Large intestine (tissue), 3 donors: ENCODE measurements around the gene B3GLCT. TPM values are rescaled to one million over a fixed set of nuclear protein-coding genes. Genes with fewer than 3 reads are reported as not detected.

ENCODE experiments used
- DNase-seq, 2 donors: peaks; one replicate each; pipeline versions ENCODE4 v3.0.0 to v3.0.0-alpha.2; 2013
- H3K27ac ChIP-seq: one replicate; pipeline ENCODE4 v1.5.1; 2013; ENCODE audit warnings: low read length
- H3K27me3 ChIP-seq: 2 replicates; pipeline ENCODE4 v1.6.1; 2013; ENCODE audit warnings: low read length; ENCODE audit not compliant: control insufficient read depth, insufficient read depth
- H3K36me3 ChIP-seq: 2 replicates; pipeline ENCODE4 v1.6.1; 2013; ENCODE audit warnings: low read length; ENCODE audit not compliant: control insufficient read depth, insufficient read depth
- H3K4me1 ChIP-seq: one replicate; pipeline ENCODE4 v1.6.1; 2013; ENCODE audit warnings: low read length; ENCODE audit not compliant: control insufficient read depth, insufficient read depth
- H3K4me3 ChIP-seq: one replicate; pipeline ENCODE4 v1.5.1; 2013; ENCODE audit warnings: low read length
- H3K9me3 ChIP-seq: one replicate; pipeline ENCODE4 v1.6.1; 2013; ENCODE audit warnings: mild to moderate bottlenecking, low read depth, low read length, moderate library complexity; ENCODE audit not compliant: control insufficient read depth
- WGBS: methylation state at CpG from one replicate; pipeline ENCODE4 v1.1.5; 2013; ENCODE audit warnings: low lambda C conversion rate; ENCODE audit not compliant: insufficient coverage; 5-methylcytosine and 5-hydroxymethylcytosine counted together
- polyA plus RNA-seq: library from polyadenylated mRNA; unstranded; fragments of 120-200 nt; gene quantifications from one replicate; pipeline ENCODE4 v1.2.1, GENCODE V29; 2013

The B3GLCT gene
- polyA plus RNA-seq, 1 donor, result 5.8 TPM

DNA sequence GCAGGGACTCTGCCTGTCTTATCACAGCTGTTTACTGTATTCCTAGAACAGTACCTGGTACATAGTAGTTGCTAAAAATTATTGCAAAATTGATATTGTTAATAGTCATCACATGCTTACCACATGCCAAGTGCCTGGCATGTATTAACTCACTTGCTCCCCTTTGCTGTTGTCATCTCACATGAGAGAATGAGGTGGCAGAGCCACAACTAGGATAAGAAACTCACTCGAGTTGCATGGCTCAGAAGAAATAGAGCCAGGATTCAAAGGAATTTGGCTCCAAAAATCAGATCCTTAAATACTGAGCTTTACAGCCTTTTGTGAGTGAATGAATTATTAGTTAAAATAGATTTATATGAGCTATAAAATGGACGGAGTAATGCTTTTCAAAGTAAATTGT, 42.6 kb downstream of the B3GLCT start:
- Histone ChIP-seq H3K27ac (no peak overlapping the region), H3K4me3 (no peak overlapping the region), H3K27me3 (no peaks in the 10 kb centered on the region), H3K36me3 (no peaks in the 10 kb centered on the region), H3K9me3 (no peaks in the 10 kb centered on the region), H3K4me1 (no peaks in the 10 kb centered on the region)
- no peak for DNase-seq
- WGBS, result 91% methylated on average over 2 of the region's 2 CpGs

DNA sequence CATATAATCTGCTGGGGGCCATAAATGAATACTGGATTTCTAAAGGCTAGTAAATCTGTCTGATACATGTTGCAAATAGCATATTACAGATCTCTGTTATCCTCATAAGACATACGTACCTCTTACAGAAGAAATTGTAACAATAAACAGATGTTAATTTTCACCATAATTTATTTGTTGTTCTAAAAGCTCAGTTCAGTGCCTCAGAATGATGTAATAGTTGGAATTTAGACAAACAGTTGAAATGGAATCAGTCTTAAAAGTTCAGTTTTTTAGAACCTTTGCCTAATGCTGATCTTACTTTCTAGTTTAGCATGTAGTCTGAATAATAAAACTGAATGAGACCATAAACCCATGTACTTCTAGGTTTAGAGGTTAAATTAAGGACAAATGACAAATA, 43.1 kb downstream of the B3GLCT start:
- Histone ChIP-seq H3K4me3 (no peak overlapping the region), H3K36me3 (no peaks in the 10 kb centered on the region), H3K27me3 (no peaks in the 10 kb centered on the region), H3K27ac (no peak overlapping the region), H3K4me1 (no peaks in the 10 kb centered on the region), H3K9me3 (no peaks in the 10 kb centered on the region)
- 100% methylated on average over 1 of the region's 1 CpG for WGBS
- DNase-seq, result no peak

DNA sequence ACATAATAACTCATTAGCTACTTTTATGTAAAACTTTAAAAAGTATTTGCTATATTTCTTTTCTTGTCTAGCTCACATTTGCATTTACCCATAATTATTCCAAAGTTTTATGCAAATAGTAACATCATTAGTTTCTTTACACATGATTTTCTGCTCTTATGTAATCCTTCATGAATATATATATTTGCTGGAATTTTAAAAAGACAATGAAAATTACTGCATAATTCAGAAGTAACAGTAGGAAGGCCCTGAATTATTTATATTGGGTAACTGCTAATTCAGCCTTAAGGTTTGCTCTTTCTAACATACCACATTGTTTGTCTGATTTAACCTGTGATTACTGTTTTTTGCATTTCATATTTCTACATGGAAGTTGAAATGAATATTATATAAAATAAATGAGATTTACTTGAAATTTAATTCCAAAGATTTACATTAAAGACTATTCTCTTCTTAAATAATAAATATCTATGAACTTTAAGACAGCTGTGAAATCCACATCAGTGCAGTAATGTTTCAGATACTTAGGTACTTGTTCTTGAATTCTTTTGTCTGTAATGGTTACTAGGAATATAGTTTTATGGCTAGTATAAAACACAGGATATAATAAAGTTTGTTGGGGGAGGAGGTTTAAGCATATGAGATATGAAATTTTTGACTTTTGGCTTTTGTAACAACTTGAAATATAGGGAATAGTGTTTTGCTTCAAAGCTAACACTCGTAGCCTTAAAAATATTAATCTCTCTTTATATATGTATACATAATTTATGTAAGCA, 46.0 kb downstream of the B3GLCT start:
- no peak for DNase-seq
- Histone ChIP-seq H3K4me1 (no peaks in the 10 kb centered on the region), H3K4me3 (no peak overlapping the region), H3K36me3 (no peaks in the 10 kb centered on the region), H3K27me3 (no peaks in the 10 kb centered on the region), H3K27ac (no peak overlapping the region), H3K9me3 (no peaks in the 10 kb centered on the region)
- WGBS, result 100% methylated on average over 1 of the region's 1 CpG

DNA sequence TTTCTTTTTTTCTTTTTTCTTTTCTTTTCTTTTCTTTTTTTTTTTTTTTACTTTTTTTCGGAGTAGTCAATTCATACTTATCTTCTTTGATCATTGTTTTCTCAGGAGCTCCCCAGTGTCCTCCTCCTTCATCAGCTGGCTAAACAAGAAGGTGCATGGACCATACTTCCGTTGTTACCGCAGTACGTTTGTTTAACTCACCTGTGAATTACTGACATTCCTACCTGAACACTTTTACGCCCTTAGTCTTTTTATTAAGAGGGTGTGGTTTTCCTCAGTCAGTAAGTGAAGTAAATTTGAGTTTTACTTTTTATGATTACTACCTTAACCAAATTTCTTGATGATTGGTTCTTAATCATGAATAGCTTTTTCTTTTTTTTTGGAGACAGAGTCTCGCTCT, 47.1 kb downstream of the B3GLCT start:
- DNase-seq, result no peak
- Histone ChIP-seq H3K9me3 (no peaks in the 10 kb centered on the region), H3K4me3 (no peak overlapping the region), H3K36me3 (no peaks in the 10 kb centered on the region), H3K27me3 (no peaks in the 10 kb centered on the region), H3K27ac (no peak overlapping the region), H3K4me1 (no peaks in the 10 kb centered on the region)
- 75% methylated on average over 2 of the region's 6 CpGs for WGBS

DNA sequence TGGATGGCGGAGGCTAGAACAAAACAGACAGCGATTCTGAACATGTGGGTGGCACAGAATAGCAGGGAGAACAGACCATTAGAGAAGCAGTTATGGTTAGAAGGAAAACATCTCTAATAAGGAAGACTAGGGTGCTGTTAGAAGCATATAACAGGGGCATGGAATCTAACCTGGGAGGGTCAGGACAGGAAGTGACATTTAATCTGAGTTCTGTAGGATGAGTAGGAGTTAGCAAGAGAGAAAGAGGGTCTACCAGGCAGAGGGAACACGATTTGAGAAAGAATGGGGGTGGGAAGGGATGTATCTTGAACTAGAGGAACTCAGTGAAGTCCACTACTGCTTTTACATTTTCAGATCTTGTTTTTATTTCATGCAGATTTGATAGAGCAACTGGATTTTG, 48.6 kb downstream of the B3GLCT start:
- Histone ChIP-seq H3K4me3 (no peak overlapping the region), H3K9me3 (no peaks in the 10 kb centered on the region), H3K4me1 (no peaks in the 10 kb centered on the region), H3K27ac (no peak overlapping the region), H3K27me3 (no peaks in the 10 kb centered on the region), H3K36me3 (no peaks in the 10 kb centered on the region)
- no peak for DNase-seq
- WGBS, result 55% methylated on average over 1 of the region's 3 CpGs

DNA sequence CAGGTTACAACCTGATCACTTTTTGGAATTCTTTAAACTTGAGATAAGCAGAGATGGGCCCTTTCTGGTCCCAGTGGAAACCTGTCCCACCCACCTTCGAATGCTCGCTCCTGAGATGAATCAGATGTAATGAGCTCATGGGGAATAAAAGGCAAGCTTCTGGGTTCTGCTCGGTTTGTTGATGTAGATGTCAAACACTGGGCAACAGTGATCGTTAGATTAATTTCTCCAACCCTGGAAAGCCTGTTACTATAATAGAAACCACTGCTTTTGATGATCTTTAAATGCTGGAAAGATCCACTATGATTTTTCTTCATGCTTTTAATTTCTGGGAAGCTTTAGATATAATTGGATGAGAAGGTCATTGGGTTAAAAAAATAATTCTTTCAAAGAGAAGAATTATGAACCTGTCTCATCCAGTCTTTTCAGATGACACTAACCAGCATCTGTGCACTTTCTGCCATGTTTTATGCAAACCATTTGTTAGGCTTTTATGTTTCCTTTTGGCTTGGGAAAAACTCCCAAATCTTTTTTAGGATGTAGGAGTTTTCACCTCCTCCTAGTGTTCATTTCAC, 49.3 kb downstream of the B3GLCT start:
- H3K27ac ChIP-seq, result no peak overlapping the region
- no peaks in the 10 kb centered on the region for H3K27me3 ChIP-seq
- no peaks in the 10 kb centered on the region for H3K36me3 ChIP-seq
- H3K4me3 ChIP-seq, result no peak overlapping the region
- H3K9me3 ChIP-seq, result no peaks in the 10 kb centered on the region
- DNase-seq, result no peak
- WGBS, result no CpG with 5 or more reads among the region's 4 CpGs
- H3K4me1 ChIP-seq, result no peaks in the 10 kb centered on the region

DNA sequence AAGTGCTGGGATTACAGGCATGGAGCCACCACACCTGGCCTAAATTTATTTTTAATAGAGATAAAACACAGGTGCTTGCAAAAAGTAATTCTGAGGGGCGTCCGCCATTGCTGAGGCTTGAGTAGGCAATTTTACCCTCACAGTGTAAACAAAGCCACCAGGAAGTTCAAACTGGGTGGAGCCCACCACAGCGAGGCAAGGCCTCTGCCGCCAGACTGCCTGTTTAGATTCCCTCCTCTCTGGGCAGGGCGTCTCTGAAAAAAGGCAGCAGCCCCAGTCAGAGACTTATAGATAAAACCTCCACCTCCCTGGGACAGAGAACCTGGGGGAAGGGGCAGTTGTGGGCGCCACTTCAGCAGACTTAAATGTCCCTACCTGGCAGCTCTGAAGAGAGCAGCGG, 50.7 kb downstream of the B3GLCT start:
- H3K9me3 ChIP-seq, result no peaks in the 10 kb centered on the region
- no peaks in the 10 kb centered on the region for H3K4me1 ChIP-seq
- H3K36me3 ChIP-seq, result no peaks in the 10 kb centered on the region
- H3K4me3 ChIP-seq, result no peak overlapping the region
- no peak for DNase-seq
- H3K27me3 ChIP-seq, result no peaks in the 10 kb centered on the region
- H3K27ac ChIP-seq, result no peak overlapping the region
- WGBS, result no CpG with 5 or more reads among the region's 7 CpGs

DNA sequence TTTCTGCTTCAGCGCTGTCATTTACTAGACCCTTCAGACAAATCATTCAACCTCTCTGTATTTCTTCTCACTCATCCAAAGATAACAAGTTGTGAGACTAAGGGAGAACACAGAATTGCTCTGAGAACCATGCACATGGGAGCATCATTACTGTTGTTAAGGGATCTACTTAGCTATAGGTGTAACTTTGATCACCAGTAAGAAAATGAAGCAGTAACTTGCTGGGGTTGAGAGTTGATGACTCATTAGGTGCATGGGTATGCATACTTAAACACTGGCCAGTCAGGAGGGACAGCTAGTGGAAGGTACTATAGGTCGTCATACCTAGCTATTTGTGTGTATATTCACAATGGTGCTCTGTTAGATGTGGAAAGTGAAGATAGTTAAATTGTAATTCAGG, 61.5 kb downstream of the B3GLCT start:
- no peaks in the 10 kb centered on the region for H3K27me3 ChIP-seq
- WGBS, result no CpG with 5 or more reads among the region's 2 CpGs
- peaks cover 5% of the 10 kb centered on the region for H3K36me3 ChIP-seq
- no peak for DNase-seq
- H3K4me1 ChIP-seq, result no peaks in the 10 kb centered on the region
- H3K9me3 ChIP-seq, result no peaks in the 10 kb centered on the region
- H3K4me3 ChIP-seq, result no peak overlapping the region
- no peak overlapping the region for H3K27ac ChIP-seq

DNA sequence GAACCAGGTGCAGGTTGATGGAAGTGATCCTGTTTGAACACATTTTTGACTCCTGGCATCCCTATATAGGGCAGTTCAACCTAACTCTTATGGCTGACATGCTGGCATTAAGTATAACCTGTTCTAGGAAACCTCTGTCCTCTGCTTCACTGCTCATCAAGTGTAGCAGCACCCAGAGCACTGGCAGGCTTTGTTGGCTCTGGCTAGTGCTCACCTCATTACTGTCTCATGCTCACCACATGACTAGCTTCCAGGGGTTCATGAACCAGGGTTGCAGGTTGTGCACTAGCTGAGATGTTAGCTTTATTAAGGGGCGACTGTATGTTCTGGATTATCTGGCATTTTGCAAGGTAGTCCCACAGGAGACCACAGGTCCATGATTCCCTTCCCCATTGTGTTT, 63.6 kb downstream of the B3GLCT start:
- Histone ChIP-seq H3K9me3 (no peaks in the 10 kb centered on the region), H3K4me1 (no peaks in the 10 kb centered on the region), H3K36me3 (peaks cover 5% of the 10 kb centered on the region), H3K27me3 (no peaks in the 10 kb centered on the region), H3K27ac (no peak overlapping the region), H3K4me3 (no peak overlapping the region)
- no peak for DNase-seq
- WGBS, result no CpG with 5 or more reads among the region's 1 CpG

DNA sequence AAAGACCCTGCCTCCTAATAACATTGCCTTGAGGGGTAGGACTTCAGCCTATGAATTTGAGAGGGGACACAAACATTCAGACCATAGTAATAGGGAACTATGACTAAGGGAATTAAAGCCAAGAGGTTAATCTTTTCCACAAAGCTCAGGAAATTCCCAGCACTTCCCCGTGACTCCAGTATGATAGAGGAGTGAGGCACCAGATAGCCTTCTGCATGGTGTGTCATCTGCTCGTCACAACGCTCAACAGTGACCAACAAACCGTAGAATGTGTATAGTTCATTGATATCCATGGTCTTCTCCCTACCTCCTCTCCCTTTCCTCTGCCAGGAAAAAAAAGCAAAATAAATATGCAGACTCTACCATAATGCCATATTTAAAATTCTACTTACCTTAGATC, 64.4 kb downstream of the B3GLCT start:
- Histone ChIP-seq H3K36me3 (peaks cover 5% of the 10 kb centered on the region), H3K27ac (no peak overlapping the region)
- WGBS, result no CpG with 5 or more reads among the region's 4 CpGs

More for the DNA sequence above, 64.4 kb downstream of the B3GLCT start:
- no peaks in the 10 kb centered on the region for H3K27me3 ChIP-seq
- no peaks in the 10 kb centered on the region for H3K4me1 ChIP-seq
- no peak overlapping the region for H3K4me3 ChIP-seq
- no peak for DNase-seq
- no peaks in the 10 kb centered on the region for H3K9me3 ChIP-seq
